Thyroid gland (tissue), 4 donors: ENCODE results near the gene PVR.

Source experiments
- CTCF ChIP-seq, 6 experiments: fragments of 200-600 bp in 3 of 6; fragments of 450-650 bp in 3 of 6; sonication (generic) in 3 of 6; IDR thresholded peaks; one replicate each; pipeline ENCODE4 v1.5.1; 2016 to 2019; ENCODE audit warnings: antibody characterized with exemption in 6 of 6, mild to moderate bottlenecking in 2 of 6, inconsistent platforms in 1 of 6, moderate library complexity in 1 of 6
- POLR2A ChIP-seq, 2 donors: fragments of 450-650 bp; IDR thresholded peaks; one replicate each; pipeline ENCODE4 v1.6.1; 2017; ENCODE audit warnings: antibody characterized with exemption in 2 of 2, mild to moderate bottlenecking in 2 of 2, moderate library complexity in 1 of 2

- TF ChIP-seq CTCF (IDR thresholded peaks at IDR 0.05), result no peak
- TF ChIP-seq POLR2A (IDR thresholded peaks at IDR 0.05), result no peak
Observed at GRCh38 chr19:44660081-44660480, 16.4 kb downstream of the PVR start.
